K562 (cell line): Measurements from ENCODE around the gene ZBTB44. TPM values are rescaled to one million over a fixed set of nuclear protein-coding genes. Genes with fewer than 3 reads are reported as not detected.

ENCODE experiments used
- ATAC-seq: fragments of 200-7000 bp; cut with Tn5 transposase; 3 replicates; pipeline ENCODE4 v1.9.1; 2020; ENCODE audit warnings: moderate library complexity
- BruUV-seq: library from RNA; stranded (reverse); fragments of 400-500 nt; replicated peaks from 2 replicates; lab custom pipeline; 2021; lab: Mats Ljungman, UMichigan
- CTCF ChIA-PET: fragments of 300-600 bp; formaldehyde crosslinking; extraction: SDS; loops from one replicate; lab custom pipeline; 2021; ENCODE audit warnings: low intra/inter-chr PET ratio; lab: Yijun Ruan, JAX
- POLR2A ChIA-PET: fragments of 300-600, 350-650 bp; sonication (Branson Sonifier 250); formaldehyde crosslinking; extraction: SDS; loops from one replicate; lab custom pipeline; 2021; ENCODE audit warnings: antibody characterized with exemption, inconsistent platforms; lab: Yijun Ruan, JAX
- DNase-seq, 4 experiments: peaks; one replicate each; pipeline versions ENCODE4 v3.0.0 to v3.0.0-alpha.2; 2011 to 2018; ENCODE audit warnings: low spot score in 3 of 4, mixed read lengths in 3 of 4; ENCODE audit errors: extremely low read depth in 1 of 4
- FAIRE-seq: peaks from 2 replicates; lab custom pipeline; 2011; peaks lifted over from hg19 to GRCh38; lab: Jason Lieb, UNC
- H2AFZ ChIP-seq: 2 replicates; pipeline ENCODE4 v1.6.0; 2011; ENCODE audit warnings: low read depth, low read length, control low read depth, inconsistent platforms
- H3K27ac ChIP-seq: fragments of 200-600 bp; 3 replicates; pipeline ENCODE4 v1.8.0; 2011; ENCODE audit warnings: low read depth, mild to moderate bottlenecking, control low read depth, inconsistent platforms, low read length, moderate library complexity, mixed read lengths; ENCODE audit errors: extremely low read depth
- H3K27me3 ChIP-seq, 2 experiments: fragments of 300-600 bp in 1 of 2; 2 replicates in 1 of 2; 3 replicates in 1 of 2; pipeline versions ENCODE4 v1.6.0 to v1.8.0; 2011; ENCODE audit warnings: inconsistent platforms in 2 of 2, low read length in 2 of 2, mild to moderate bottlenecking in 1 of 2, mixed read lengths in 1 of 2, moderate library complexity in 1 of 2; ENCODE audit not compliant: control insufficient read depth in 2 of 2, insufficient read depth in 2 of 2
- H3K36me3 ChIP-seq: fragments of 300-600 bp; 3 replicates; pipeline ENCODE4 v1.8.0; 2011; ENCODE audit warnings: mild to moderate bottlenecking, low read length, inconsistent platforms; ENCODE audit not compliant: control insufficient read depth, insufficient read depth
- H3K4me1 ChIP-seq, 2 experiments: fragments of 200-600 bp in 1 of 2; replicated peaks in 1 of 2; 2 replicates in 1 of 2; 3 replicates in 1 of 2; pipeline versions ENCODE4 v1.5.1 to v1.8.0; 2011; ENCODE audit warnings: inconsistent platforms in 2 of 2, low read length in 2 of 2, mild to moderate bottlenecking in 1 of 2, mixed read lengths in 1 of 2, moderate library complexity in 1 of 2; ENCODE audit not compliant: control insufficient read depth in 2 of 2, insufficient read depth in 2 of 2
- H3K4me2 ChIP-seq: 2 replicates; pipeline ENCODE4 v1.6.1; 2011; ENCODE audit warnings: low read length, control low read depth, inconsistent platforms, mixed read lengths; ENCODE audit not compliant: insufficient read depth
- H3K4me3 ChIP-seq: fragments of 200-600 bp; sonication (generic), shearing (Covaris generic); 2 replicates; pipeline ENCODE4 v1.5.1; 2016; ENCODE audit warnings: control low read depth, inconsistent platforms
- H3K79me2 ChIP-seq: fragments of 200-600 bp; 3 replicates; pipeline ENCODE4 v1.8.0; 2011; ENCODE audit warnings: low read length, inconsistent platforms; ENCODE audit not compliant: control insufficient read depth, insufficient read depth
- H3K9ac ChIP-seq, 2 experiments: 2 replicates each; pipeline versions ENCODE4 v1.6.0 to v1.6.1; 2011; ENCODE audit warnings: low read depth in 2 of 2, low read length in 2 of 2, control low read depth in 1 of 2, inconsistent platforms in 1 of 2, mild to moderate bottlenecking in 1 of 2, mixed read lengths in 1 of 2; ENCODE audit not compliant: insufficient read depth in 1 of 2
- H3K9me1 ChIP-seq: one replicate; pipeline ENCODE4 v1.6.0; 2011; ENCODE audit warnings: inconsistent platforms, mild to moderate bottlenecking, low read length, moderate library complexity; ENCODE audit not compliant: control insufficient read depth, insufficient read depth
- H3K9me3 ChIP-seq: replicated peaks from 2 replicates; pipeline ENCODE4 v1.5.1; 2011; ENCODE audit warnings: low read depth, low read length, inconsistent platforms; ENCODE audit not compliant: control insufficient read depth, insufficient read depth
- H4K20me1 ChIP-seq: replicated peaks from 2 replicates; pipeline ENCODE4 v1.6.1; 2011; ENCODE audit warnings: low read length, inconsistent platforms, mixed read lengths; ENCODE audit not compliant: control insufficient read depth, insufficient read depth
- BHLHE40 ChIP-seq: IDR thresholded peaks from 2 replicates; pipeline ENCODE4 v1.6.1; 2011; ENCODE audit warnings: low read length, improper control_type of control experiment
- BRF1 ChIP-seq: IDR thresholded peaks from 3 replicates; pipeline ENCODE4 v1.6.1; 2011; ENCODE audit warnings: borderline replicate concordance, mild to moderate bottlenecking; ENCODE audit not compliant: insufficient read length; ENCODE audit errors: extremely low read depth
- DDX20 ChIP-seq: fragments of 450-650 bp; IDR thresholded peaks from 2 replicates; pipeline ENCODE4 v1.6.1; 2016; ENCODE audit warnings: missing genetic modification characterization, low read depth, mild to moderate bottlenecking, missing compliant biosample characterization, moderate library complexity
- HIVEP1 ChIP-seq: fragments of 250-450 bp; sonication (Bioruptor Pico); IDR thresholded peaks from 2 replicates; pipeline ENCODE4 v1.4.0; 2020; ENCODE audit warnings: mild to moderate bottlenecking
- HNRNPUL1 ChIP-seq: fragments of 200-400 bp; formaldehyde crosslinking; IDR thresholded peaks from 2 replicates; pipeline ENCODE4 v1.6.1; 2017; ENCODE audit warnings: low read length
- NFXL1 ChIP-seq: fragments of 450-650 bp; formaldehyde crosslinking; IDR thresholded peaks from 2 replicates; pipeline ENCODE4 v1.4.0; 2021; ENCODE audit warnings: mild to moderate bottlenecking
- RBM17 ChIP-seq: fragments of 200-400 bp; formaldehyde crosslinking; IDR thresholded peaks from 2 replicates; pipeline ENCODE4 v1.6.1; 2017; ENCODE audit warnings: low read depth, mild to moderate bottlenecking, low read length, borderline replicate concordance
- SRF ChIP-seq, 2 experiments: fragments of 250-450, 450-650 bp in 1 of 2; sonication (Bioruptor Pico) in 1 of 2; sonication (generic) in 1 of 2; formaldehyde crosslinking; IDR thresholded peaks; 2 replicates each; pipeline versions ENCODE4 v1.5.0 to v1.5.1; 2020 to 2022; ENCODE audit warnings: mild to moderate bottlenecking in 1 of 2, missing genetic modification reagents in 1 of 2
- TAL1 ChIP-seq: fragments of 450-650 bp; IDR thresholded peaks from 2 replicates; pipeline ENCODE4 v1.6.1; 2016; ENCODE audit warnings: mild to moderate bottlenecking
- ZNF239 ChIP-seq: fragments of 250-450 bp; sonication (Bioruptor Pico); IDR thresholded peaks from 2 replicates; pipeline ENCODE4 v1.4.0; 2020; ENCODE audit warnings: mild to moderate bottlenecking
- ZNF717 ChIP-seq: fragments of 250-450 bp; sonication (Bioruptor Pico); IDR thresholded peaks from 2 replicates; pipeline ENCODE4 v1.5.0; 2021
- WGBS: fragments of 100-300 bp; shearing (Covaris generic); methylation state at CpG from one replicate; pipeline ENCODE4 v1.1.6; 2016; ENCODE audit warnings: low coverage, mixed read lengths; ENCODE audit not compliant: insufficient coverage; ENCODE audit errors: missing lambda C conversion rate; 5-methylcytosine and 5-hydroxymethylcytosine counted together
- in situ Hi-C: fragments of 300-500 bp; cut with MboI; formaldehyde crosslinking; loops from 4 replicates; pipeline ENCODE4 v1.15.0; 2018; ENCODE audit warnings: inconsistent platforms, mixed read lengths
- intact Hi-C: fragments of 100-400 bp; cut with micrococcal nuclease; formaldehyde crosslinking; loops from 2 replicates; pipeline ENCODE4 v1.14.2; 2022
- polyA plus RNA-seq, 8 experiments: library from polyadenylated mRNA; depleted of rRNA in 4 of 8; stranded (reverse) in 5 of 8; unstranded in 3 of 8; fragments of >200 nt; fragmentation: Nextera tagmentation in 2 of 8; fragmentation: Illumina TruSeq in 1 of 8; extraction: Ambion mirVana in 2 of 8; extraction: Trizol in 1 of 8; gene quantifications; 2 replicates each; pipeline versions ENCODE4 v1.2.1 to v1.2.3, GENCODE V29; 2011 to 2014; ENCODE audit warnings: inconsistent platforms in 1 of 8, missing spikeins in 1 of 8
- total RNA-seq, 7 experiments: library from RNA; depleted of rRNA in 6 of 7; stranded (reverse); fragments of >200 nt in 6 of 7; fragmentation: Illumina TruSeq in 2 of 7; extraction: Trizol in 2 of 7; gene quantifications; 2 replicates each; pipeline versions ENCODE4 v1.2.1 to v1.2.3, GENCODE V29; 2011 to 2021; ENCODE audit warnings: low replicate concordance in 1 of 7
- TF ChIP-seq, protein P1 (sequence below): fragments of 450-650 bp; IDR thresholded peaks from 2 replicates; pipeline ENCODE4 v1.6.1; 2016; ENCODE audit warnings: mild to moderate bottlenecking

ZBTB44 gene
- total and polyA plus RNA-seq, 9 of the 15 experiments (the other 6 are each of a cell fraction or from before 2014, with no cell fraction given) = 4.7 to 27.1 (median 17.3) TPM

GRCh38 chr11:130197386-130198035 lies 117.2 kb downstream of the ZBTB44 start:
- H2AFZ ChIP-seq = no peak overlapping the region
- BruUV-seq = no TSS peak
- H3K27ac ChIP-seq = no peak overlapping the region
- TF ChIP-seq ZNF717 (CRISPR knock-in tag) = no peak
- peak; percentile 37; the same call in 1 of the 2 replicates for TF ChIP-seq BHLHE40
- FAIRE-seq (no peak), ATAC-seq (peak; percentile 34; the same call in 2 of the 3 replicates), DNase-seq (no peak)
- no peaks in the 10 kb centered on the region for H3K9me1 ChIP-seq
- ChIA-PET CTCF (no interaction called here), POLR2A (interaction anchor here (0.7 to 1.5 kb wide), 2 partner anchors 13 to 601 kb away, joined by 3 to 4 read pairs; no protein-coding TSS in a partner anchor)
- peaks cover 49 to 86% of the 10 kb centered on the region in 2 experiments for H3K27me3 ChIP-seq
- WGBS = 9% methylated on average over 22 of the region's 27 CpGs
- in situ Hi-C loops = no loop called here
- H3K36me3 ChIP-seq = no peaks in the 10 kb centered on the region
- no peak overlapping the region for H3K4me2 ChIP-seq
- no peaks in the 10 kb centered on the region for H3K79me2 ChIP-seq
- H3K4me1 ChIP-seq = peaks cover 0 to 15% of the 10 kb centered on the region in 2 experiments; a peak in 2 of 5 replicates
- H3K9ac ChIP-seq = no peak overlapping the region; a peak in 1 of 4 replicates
- H3K4me3 ChIP-seq = no peak overlapping the region
- intact Hi-C loops = loop anchor here (5.0 kb wide), 1 partner anchor 275 kb away; no protein-coding TSS in a partner anchor
- H3K9me3 ChIP-seq = no peaks in the 10 kb centered on the region
- peaks cover 28% of the 10 kb centered on the region for H4K20me1 ChIP-seq

DNA sequence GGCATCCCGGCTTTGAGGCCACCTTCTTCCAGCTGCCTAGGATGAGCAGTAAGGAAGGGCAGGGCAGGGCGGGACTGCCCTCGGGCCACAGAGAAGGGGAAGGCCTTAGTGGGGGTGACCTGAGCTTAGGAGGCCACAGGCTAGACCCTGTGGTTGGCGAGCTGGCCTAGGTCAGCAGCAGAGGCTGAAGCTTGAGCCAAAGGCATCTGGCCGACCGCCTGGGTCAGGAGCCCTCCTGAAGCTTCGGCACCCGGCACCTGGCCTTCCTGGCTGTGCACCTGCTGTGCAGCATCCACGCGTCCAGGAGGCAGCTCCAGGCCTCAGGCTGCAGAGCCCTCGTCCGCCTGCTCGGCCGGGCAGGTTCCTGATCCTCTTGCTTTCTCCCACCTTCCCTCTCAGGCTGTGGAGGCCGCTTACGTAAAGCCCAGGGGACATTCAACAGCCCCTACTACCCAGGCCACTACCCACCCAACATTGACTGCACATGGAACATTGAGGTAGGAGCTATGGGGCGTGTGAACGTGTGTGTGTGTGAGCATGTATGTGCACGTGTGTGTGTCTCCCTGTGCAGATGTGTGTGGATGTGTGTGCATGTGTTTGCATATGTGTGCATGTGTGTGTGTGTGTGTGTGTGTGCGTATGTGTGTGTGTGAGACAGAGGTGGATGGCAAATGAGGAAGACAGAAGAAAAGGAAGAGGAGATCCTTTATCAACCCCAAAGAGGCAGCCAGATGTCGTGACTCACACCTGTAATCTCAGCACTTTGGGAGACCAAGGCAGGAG lies 120.3 kb downstream of the ZBTB44 start:
- Histone ChIP-seq H3K27me3 (peaks cover 44 to 82% of the 10 kb centered on the region in 2 experiments), H3K27ac (no peak overlapping the region), H3K9ac (no peak overlapping the region), H3K4me1 (peaks cover 0 to 26% of the 10 kb centered on the region in 2 experiments; a peak in 2 of 5 replicates), H3K9me3 (no peaks in the 10 kb centered on the region), H3K36me3 (no peaks in the 10 kb centered on the region), H3K79me2 (no peaks in the 10 kb centered on the region), H3K4me2 (no peak overlapping the region), H3K4me3 (no peak overlapping the region), H2AFZ (no peak overlapping the region), H3K9me1 (no peaks in the 10 kb centered on the region), H4K20me1 (peaks cover 9% of the 10 kb centered on the region)
- ATAC-seq = no peak
- intact Hi-C loops (loop anchor here (5.0 kb wide), 1 partner anchor 272 kb away; no protein-coding TSS in a partner anchor), in situ Hi-C loops (no loop called here)
- no TSS peak for BruUV-seq
- 2% methylated on average over 21 of the region's 21 CpGs for WGBS
- ChIA-PET CTCF (no interaction called here), POLR2A (interaction anchor here (0.5 kb wide), 1 partner anchor 352 kb away, joined by 3 read pairs; no protein-coding TSS in a partner anchor)
- FAIRE-seq = no peak
- DNase-seq = no peak
- TF ChIP-seq ZNF239 (no peak), TAL1 (no peak), SRF (CRISPR knock-in tag; IDR thresholded peaks at IDR 0.05) (no peak), HIVEP1 (no peak), BRF1 (no peak), DDX20 (no peak), HNRNPUL1 (no peak), RBM17 (no peak), NFXL1 (CRISPR knock-in tag) (no peak)
- TF ChIP-seq, protein P1, sequence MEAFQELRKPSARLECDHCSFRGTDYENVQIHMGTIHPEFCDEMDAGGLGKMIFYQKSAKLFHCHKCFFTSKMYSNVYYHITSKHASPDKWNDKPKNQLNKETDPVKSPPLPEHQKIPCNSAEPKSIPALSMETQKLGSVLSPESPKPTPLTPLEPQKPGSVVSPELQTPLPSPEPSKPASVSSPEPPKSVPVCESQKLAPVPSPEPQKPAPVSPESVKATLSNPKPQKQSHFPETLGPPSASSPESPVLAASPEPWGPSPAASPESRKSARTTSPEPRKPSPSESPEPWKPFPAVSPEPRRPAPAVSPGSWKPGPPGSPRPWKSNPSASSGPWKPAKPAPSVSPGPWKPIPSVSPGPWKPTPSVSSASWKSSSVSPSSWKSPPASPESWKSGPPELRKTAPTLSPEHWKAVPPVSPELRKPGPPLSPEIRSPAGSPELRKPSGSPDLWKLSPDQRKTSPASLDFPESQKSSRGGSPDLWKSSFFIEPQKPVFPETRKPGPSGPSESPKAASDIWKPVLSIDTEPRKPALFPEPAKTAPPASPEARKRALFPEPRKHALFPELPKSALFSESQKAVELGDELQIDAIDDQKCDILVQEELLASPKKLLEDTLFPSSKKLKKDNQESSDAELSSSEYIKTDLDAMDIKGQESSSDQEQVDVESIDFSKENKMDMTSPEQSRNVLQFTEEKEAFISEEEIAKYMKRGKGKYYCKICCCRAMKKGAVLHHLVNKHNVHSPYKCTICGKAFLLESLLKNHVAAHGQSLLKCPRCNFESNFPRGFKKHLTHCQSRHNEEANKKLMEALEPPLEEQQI = no peak
